Breast epithelium (tissue), 4 donors: Measurements from ENCODE around the gene OGFOD1. TPM values are rescaled to one million over a fixed set of nuclear protein-coding genes. Genes with fewer than 3 reads are reported as not detected.

Experiments used
- DNase-seq, 2 donors: peaks; one replicate each; pipeline ENCODE4 v3.0.0-alpha.2; 2019; ENCODE audit warnings: low spot score in 2 of 2
- H3K27ac ChIP-seq, 2 donors: fragments of 200-600 bp; sonication (generic) in 1 of 2; one replicate each; pipeline ENCODE4 v1.5.1; 2016 to 2019; ENCODE audit warnings: mild to moderate bottlenecking in 1 of 2
- H3K27me3 ChIP-seq, 2 donors: fragments of 200-600 bp; sonication (generic) in 1 of 2; one replicate each; pipeline versions ENCODE4 v1.5.1 to v1.6.0; 2017 to 2019; ENCODE audit warnings: control low read depth in 1 of 2, mild to moderate bottlenecking in 1 of 2
- H3K36me3 ChIP-seq: fragments of 200-600 bp; one replicate; pipeline ENCODE4 v1.5.1; 2019
- H3K4me1 ChIP-seq, 2 donors: fragments of 200-600 bp; sonication (generic); one replicate each; pipeline ENCODE4 v1.5.1; 2016 to 2019; ENCODE audit warnings: control low read depth in 1 of 2
- H3K4me3 ChIP-seq, 3 donors: fragments of 200-600 bp; sonication (generic); 1 replicate in 2 of 3; 2 replicates in 1 of 3; pipeline ENCODE4 v1.5.1; 2016 to 2019; ENCODE audit warnings: mild to moderate bottlenecking in 3 of 3, moderate library complexity in 2 of 3
- H3K9me3 ChIP-seq, 2 donors: fragments of 200-600 bp; sonication (generic) in 1 of 2; one replicate each; pipeline ENCODE4 v1.5.1; 2016 to 2019; ENCODE audit warnings: control low read depth in 1 of 2
- CTCF ChIP-seq, 3 donors: fragments of 450-650 bp; IDR thresholded peaks; one replicate each; pipeline ENCODE4 v1.5.1; 2016 to 2017; ENCODE audit warnings: antibody characterized with exemption in 3 of 3, mild to moderate bottlenecking in 3 of 3, moderate library complexity in 3 of 3
- POLR2A ChIP-seq: fragments of 450-650 bp; IDR thresholded peaks from one replicate; pipeline ENCODE4 v1.6.1; 2016; ENCODE audit warnings: antibody characterized with exemption, mild to moderate bottlenecking, moderate library complexity
- POLR2AphosphoS5 ChIP-seq, 3 donors: sonication (generic); formaldehyde crosslinking; IDR thresholded peaks; one replicate each; pipeline ENCODE4 v1.6.1; 2017; ENCODE audit warnings: antibody characterized with exemption in 3 of 3
- intact Hi-C: fragments of 100-400 bp; cut with DNase I; formaldehyde crosslinking; loops from one replicate; pipeline ENCODE4 v1.15.1; 2023; ENCODE audit warnings: low total_unique reads
- total RNA-seq, 3 donors: library from RNA; depleted of rRNA; stranded (reverse); fragments of >200 nt; gene quantifications; one replicate each; pipeline ENCODE4 v1.1.0, GENCODE V29; 2016

Gene OGFOD1
- total RNA-seq, 3 donors from 2014 or later = 21.4 to 36.3 (median 25.2) TPM

- no peak overlapping the region for H3K4me3 ChIP-seq
- no peaks in the 10 kb centered on the region for H3K36me3 ChIP-seq
- DNase-seq = no peak
- H3K27me3 ChIP-seq = no peaks in the 10 kb centered on the region
- intact Hi-C loops = no loop called here
- TF ChIP-seq POLR2A (no peak), CTCF (IDR thresholded peaks at IDR 0.05) (no peak), POLR2AphosphoS5 (IDR thresholded peaks at IDR 0.05) (no peak)
- no peaks in the 10 kb centered on the region for H3K9me3 ChIP-seq
- no peak overlapping the region for H3K27ac ChIP-seq
- no peaks in the 10 kb centered on the region for H3K4me1 ChIP-seq
These were observed 34.2 kb upstream of the OGFOD1 start for GRCh38 chr16:56417138-56417537.

- intact Hi-C loops = no loop called here
These were observed 31.4 kb upstream of the OGFOD1 start for GRCh38 chr16:56419740-56420548.

GRCh38 chr16:56420613-56421012, 30.7 kb upstream of the OGFOD1 start:
- H3K36me3 ChIP-seq = no peaks in the 10 kb centered on the region
- intact Hi-C loops = no loop called here
- no peaks in the 10 kb centered on the region for H3K27me3 ChIP-seq
- H3K4me3 ChIP-seq = no peak overlapping the region
- H3K27ac ChIP-seq = no peak overlapping the region
- peaks cover 0 to 2% of the 10 kb centered on the region in 2 donors for H3K4me1 ChIP-seq
- H3K9me3 ChIP-seq = no peaks in the 10 kb centered on the region
- DNase-seq = no peak
- TF ChIP-seq CTCF (IDR thresholded peaks at IDR 0.05) = no peak
- TF ChIP-seq POLR2A = no peak
- TF ChIP-seq POLR2AphosphoS5 (IDR thresholded peaks at IDR 0.05) = no peak

More at GRCh38 chr16:56419740-56420548, 31.4 kb upstream of the OGFOD1 start:
- H3K4me3 ChIP-seq = no peak overlapping the region
- H3K9me3 ChIP-seq = no peaks in the 10 kb centered on the region
- peaks cover 0 to 2% of the 10 kb centered on the region in 2 donors for H3K4me1 ChIP-seq
- H3K27me3 ChIP-seq = no peaks in the 10 kb centered on the region
- no peak for TF ChIP-seq CTCF (IDR thresholded peaks at IDR 0.05)
- TF ChIP-seq POLR2A = no peak
- no peak for TF ChIP-seq POLR2AphosphoS5 (IDR thresholded peaks at IDR 0.05)
- no peak for DNase-seq
- H3K36me3 ChIP-seq = no peaks in the 10 kb centered on the region
- no peak overlapping the region for H3K27ac ChIP-seq

- H3K9me3 ChIP-seq = no peaks in the 10 kb centered on the region
- DNase-seq = no peak
- H3K27ac ChIP-seq = no peak overlapping the region
- H3K4me3 ChIP-seq = no peak overlapping the region
- intact Hi-C loops = no loop called here
- no peak for TF ChIP-seq POLR2AphosphoS5 (IDR thresholded peaks at IDR 0.05)
- TF ChIP-seq CTCF (IDR thresholded peaks at IDR 0.05) = no peak
- TF ChIP-seq POLR2A = no peak
- H3K36me3 ChIP-seq = no peaks in the 10 kb centered on the region
- H3K4me1 ChIP-seq = peaks cover 0 to 2% of the 10 kb centered on the region in 2 donors
- no peaks in the 10 kb centered on the region for H3K27me3 ChIP-seq
These were observed 30.0 kb upstream of the OGFOD1 start for GRCh38 chr16:56421313-56421712.

- peaks cover 0 to 2% of the 10 kb centered on the region in 2 donors for H3K4me1 ChIP-seq
- no peaks in the 10 kb centered on the region for H3K27me3 ChIP-seq
- no peak overlapping the region for H3K4me3 ChIP-seq
- H3K36me3 ChIP-seq = no peaks in the 10 kb centered on the region
- TF ChIP-seq POLR2A = no peak
- no peak for TF ChIP-seq POLR2AphosphoS5 (IDR thresholded peaks at IDR 0.05)
- no peak for TF ChIP-seq CTCF (IDR thresholded peaks at IDR 0.05)
- no peaks in the 10 kb centered on the region for H3K9me3 ChIP-seq
- DNase-seq = no peak
- H3K27ac ChIP-seq = no peak overlapping the region
- intact Hi-C loops = no loop called here
These were observed 29.2 kb upstream of the OGFOD1 start for GRCh38 chr16:56421976-56422669.
